ENCODE results near the gene CCT7. TPM values are rescaled to one million over a fixed set of nuclear protein-coding genes. Genes with fewer than 3 reads are reported as not detected.
"Not testable (repeated sequence)": the region's sequence is repeated elsewhere in the genome, so short reads cannot be mapped to it uniquely, and the experiment has no call there.

CCT7 gene
- total and polyA plus RNA-seq, 2 donors (not counting 1 experiment from before 2014, with no cell fraction given), result 94.4 to 160 TPM

DNA sequence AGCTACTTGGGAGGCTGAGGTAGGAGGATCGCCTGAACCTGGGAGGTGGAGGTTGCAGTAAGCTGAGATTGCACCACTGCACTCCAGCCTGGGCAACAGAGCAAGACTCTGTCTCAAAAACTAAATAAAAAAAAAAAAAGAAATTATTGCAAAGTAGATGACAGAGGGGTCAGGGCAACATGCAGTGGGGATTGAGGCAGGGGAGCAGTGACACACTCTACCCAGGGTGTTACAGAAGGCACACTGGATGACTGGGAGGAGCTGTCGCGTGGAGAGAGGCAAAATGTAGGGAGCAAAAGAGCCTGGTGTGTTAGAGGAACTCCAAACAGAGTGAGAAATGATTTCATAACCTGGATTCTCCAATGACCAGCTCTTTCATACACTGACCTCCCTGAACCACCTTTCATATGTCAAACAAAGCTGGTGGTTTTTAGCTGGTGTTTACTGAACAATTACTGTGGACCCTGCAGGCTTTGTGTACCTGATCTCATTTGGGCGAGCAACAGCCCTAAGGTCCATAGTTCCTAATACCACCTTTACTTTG is 28.1 kb downstream of the CCT7 start:
- Histone ChIP-seq H3K4me3 (ENCODE audit: control extremely low read depth in 1 of 5, extremely low read depth in 1 of 5, insufficient read depth in 1 of 5, low read depth in 2 of 5, low read length in 4 of 5) (no peak overlapping the region), H3K9me3 (ENCODE audit: control extremely low read depth in 1 of 3, control insufficient read depth in 2 of 3, insufficient read depth in 1 of 3, low read length in 2 of 3) (no peaks in the 10 kb centered on the region), H3K36me3 (replicated peaks in 1 of 2; ENCODE audit: control extremely low read depth in 1 of 2, control insufficient read depth in 1 of 2, extremely low read depth in 1 of 2, insufficient read depth in 2 of 2, low read length in 1 of 2) (peaks cover 0 to 34% of the 10 kb centered on the region in 2 experiments), H3K4me2 (replicated peaks; ENCODE audit: low read depth, low read length, poor library complexity, severe bottlenecking) (no peak overlapping the region), H3K27ac (ENCODE audit: low read length in 2 of 2) (no peak overlapping the region), H2AFZ (ENCODE audit: insufficient read depth, low read depth, low read length, poor library complexity, severe bottlenecking) (no peak overlapping the region), H3K79me2 (ENCODE audit: control insufficient read depth, insufficient read depth, low read length) (peaks cover 8% of the 10 kb centered on the region), H4K20me1 (ENCODE audit: control insufficient read depth, insufficient read depth, low read length, poor library complexity, severe bottlenecking) (no peaks in the 10 kb centered on the region), H3K4me1 (ENCODE audit: control insufficient read depth in 2 of 2, insufficient read depth in 2 of 2, low read length in 2 of 2) (no peaks in the 10 kb centered on the region), H3K27me3 (replicated peaks in 1 of 4; ENCODE audit: control extremely low read depth in 1 of 4, control insufficient read depth in 3 of 4, insufficient read depth in 4 of 4, low read length in 3 of 4) (no peaks in the 10 kb centered on the region), H3K9ac (ENCODE audit: low read length) (no peak overlapping the region)
- H3K9me3 Mint-ChIP-seq (ENCODE audit: insufficient read depth), result no peaks in the 10 kb centered on the region
- no peaks in the 10 kb centered on the region for H3K27me3 Mint-ChIP-seq
- intact Hi-C loops (cut with micrococcal nuclease), result no loop called here
- H3K4me3 Mint-ChIP-seq, result no peak overlapping the region
- ATAC-seq (ENCODE audit: low read depth) (no peak), DNase-seq (no peak)
- CTCF ChIA-PET, result interaction anchor here (0.6 kb wide), 1 partner anchor 1495 kb away, joined by 3 read pairs; no protein-coding TSS in a partner anchor
- peaks cover 4% of the 10 kb centered on the region for H3K4me1 Mint-ChIP-seq
- WGBS (ENCODE audit: insufficient coverage), result 100% methylated on average over 3 of the region's 4 CpGs
- POLR2A ChIA-PET, result no interaction called here
- no peak overlapping the region for H3K27ac Mint-ChIP-seq
- TF ChIP-seq CTCF (IDR thresholded peaks at IDR 0.05) (no peak), EZH2 (IDR thresholded peaks at IDR 0.05; ENCODE audit: borderline replicate concordance, insufficient read depth, low read depth, low read length, poor library complexity, severe bottlenecking) (no peak)

DNA sequence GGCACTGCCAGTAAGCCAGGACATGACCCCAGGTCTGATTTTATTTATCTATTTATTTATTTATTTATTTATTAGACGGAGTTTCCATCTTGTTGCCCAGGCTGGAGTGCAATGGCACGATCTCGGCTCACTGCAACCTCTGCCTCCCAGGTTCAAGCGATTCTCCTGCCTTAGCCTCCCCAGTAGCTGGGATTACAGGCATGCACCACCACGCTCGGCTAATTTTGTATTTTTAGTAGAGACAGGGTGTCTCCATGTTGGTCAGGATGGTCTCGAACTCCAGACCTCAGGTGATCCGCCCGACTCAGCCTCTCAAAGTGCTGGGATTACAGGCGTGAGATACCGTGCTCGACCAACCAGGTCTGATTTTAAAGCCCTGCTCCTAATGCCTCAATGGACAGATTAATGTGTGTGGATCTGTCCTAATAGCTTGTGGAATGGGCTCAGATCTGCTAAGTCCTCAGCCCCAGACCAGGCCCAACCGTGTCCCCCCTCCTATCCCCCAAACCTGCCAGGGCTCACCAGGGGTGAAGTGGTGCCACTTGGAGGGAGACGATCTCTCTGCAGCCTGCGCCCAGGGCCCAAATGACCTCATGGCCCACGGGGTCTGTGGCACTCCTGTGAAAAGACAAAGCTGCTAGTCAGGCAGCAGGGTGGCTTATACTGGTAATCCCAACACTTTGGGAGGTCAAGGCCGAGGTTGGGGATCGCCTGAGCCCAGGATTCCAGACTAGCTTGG is 28.8 kb downstream of the CCT7 start:
- H3K4me2 ChIP-seq (replicated peaks; ENCODE audit: low read depth, low read length, poor library complexity, severe bottlenecking); intact Hi-C loops (cut with micrococcal nuclease); H3K4me1 ChIP-seq (ENCODE audit: control insufficient read depth in 2 of 2, insufficient read depth in 2 of 2, low read length in 2 of 2); H2AFZ ChIP-seq (ENCODE audit: insufficient read depth, low read depth, low read length, poor library complexity, severe bottlenecking); H3K4me3 ChIP-seq (ENCODE audit: control extremely low read depth in 1 of 5, extremely low read depth in 1 of 5, insufficient read depth in 1 of 5, low read depth in 2 of 5, low read length in 4 of 5); H3K9ac ChIP-seq (ENCODE audit: low read length); CTCF ChIA-PET; H3K27me3 ChIP-seq (replicated peaks in 1 of 4; ENCODE audit: control extremely low read depth in 1 of 4, control insufficient read depth in 3 of 4, insufficient read depth in 4 of 4, low read length in 3 of 4); H4K20me1 ChIP-seq (ENCODE audit: control insufficient read depth, insufficient read depth, low read length, poor library complexity, severe bottlenecking); H3K27ac Mint-ChIP-seq; POLR2A ChIA-PET; ATAC-seq (ENCODE audit: low read depth); H3K27ac ChIP-seq (ENCODE audit: low read length in 2 of 2); H3K9me3 ChIP-seq (ENCODE audit: control extremely low read depth in 1 of 3, control insufficient read depth in 2 of 3, insufficient read depth in 1 of 3, low read length in 2 of 3); H3K4me1 Mint-ChIP-seq; H3K4me3 Mint-ChIP-seq; H3K27me3 Mint-ChIP-seq; H3K9me3 Mint-ChIP-seq (ENCODE audit: insufficient read depth); DNase-seq: not testable (repeated sequence)
- Histone ChIP-seq H3K79me2 (ENCODE audit: control insufficient read depth, insufficient read depth, low read length) (peaks cover 14% of the 10 kb centered on the region), H3K36me3 (replicated peaks in 1 of 2; ENCODE audit: control extremely low read depth in 1 of 2, control insufficient read depth in 1 of 2, extremely low read depth in 1 of 2, insufficient read depth in 2 of 2, low read length in 1 of 2) (peaks cover 0 to 33% of the 10 kb centered on the region in 2 experiments)
- 100% methylated on average over 9 of the region's 18 CpGs for WGBS (ENCODE audit: insufficient coverage)
